ENCODE results near the gene CDH26.
A peak's percentile ranks its signal among the peaks of the same experiment; 100 is the strongest.

CDH26 gene

DNA sequence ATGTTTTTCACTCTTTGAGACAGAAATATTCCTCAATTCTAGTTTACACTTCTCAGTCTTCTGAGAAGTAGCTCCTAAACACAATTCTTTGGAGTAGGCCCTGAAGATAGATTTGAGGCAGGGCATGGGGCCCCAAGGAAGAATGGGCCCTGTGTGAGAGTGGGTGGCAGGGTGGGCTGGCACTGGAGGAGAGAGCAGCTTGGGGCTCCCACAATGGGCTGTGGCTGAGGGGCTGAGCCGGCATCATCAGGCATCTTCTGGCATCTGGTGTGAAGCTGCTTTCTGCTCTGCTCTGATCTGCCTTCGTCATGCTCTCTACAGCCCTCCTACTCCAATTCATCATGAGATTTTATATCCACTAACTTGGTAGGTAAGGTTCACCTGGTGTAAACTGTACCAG lies 88.2 kb downstream of the CDH26 start:
- DNase-seq (ENCODE audit: low read depth in 2 of 2): no peak

DNA sequence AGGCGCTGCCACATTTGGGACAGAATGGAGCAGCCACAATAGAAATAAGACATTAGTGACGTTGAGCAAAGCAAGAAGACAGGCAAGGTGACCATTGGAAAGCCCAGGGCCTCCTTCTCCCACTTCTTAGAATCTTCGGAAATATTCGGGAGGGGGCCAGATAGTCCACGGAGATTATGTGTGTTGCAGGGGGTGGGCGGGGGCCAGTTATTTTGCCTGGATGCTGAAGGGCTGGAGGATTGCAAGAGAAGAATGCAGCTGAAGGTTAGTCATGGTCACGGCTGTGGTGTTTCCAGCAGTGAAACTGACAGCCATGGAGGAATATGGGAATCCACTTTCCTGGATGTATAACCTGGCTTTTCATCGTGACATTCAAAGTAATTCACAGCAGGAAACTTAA lies 88.6 kb downstream of the CDH26 start:
- no peak for DNase-seq (ENCODE audit: low read depth in 2 of 2)

DNA sequence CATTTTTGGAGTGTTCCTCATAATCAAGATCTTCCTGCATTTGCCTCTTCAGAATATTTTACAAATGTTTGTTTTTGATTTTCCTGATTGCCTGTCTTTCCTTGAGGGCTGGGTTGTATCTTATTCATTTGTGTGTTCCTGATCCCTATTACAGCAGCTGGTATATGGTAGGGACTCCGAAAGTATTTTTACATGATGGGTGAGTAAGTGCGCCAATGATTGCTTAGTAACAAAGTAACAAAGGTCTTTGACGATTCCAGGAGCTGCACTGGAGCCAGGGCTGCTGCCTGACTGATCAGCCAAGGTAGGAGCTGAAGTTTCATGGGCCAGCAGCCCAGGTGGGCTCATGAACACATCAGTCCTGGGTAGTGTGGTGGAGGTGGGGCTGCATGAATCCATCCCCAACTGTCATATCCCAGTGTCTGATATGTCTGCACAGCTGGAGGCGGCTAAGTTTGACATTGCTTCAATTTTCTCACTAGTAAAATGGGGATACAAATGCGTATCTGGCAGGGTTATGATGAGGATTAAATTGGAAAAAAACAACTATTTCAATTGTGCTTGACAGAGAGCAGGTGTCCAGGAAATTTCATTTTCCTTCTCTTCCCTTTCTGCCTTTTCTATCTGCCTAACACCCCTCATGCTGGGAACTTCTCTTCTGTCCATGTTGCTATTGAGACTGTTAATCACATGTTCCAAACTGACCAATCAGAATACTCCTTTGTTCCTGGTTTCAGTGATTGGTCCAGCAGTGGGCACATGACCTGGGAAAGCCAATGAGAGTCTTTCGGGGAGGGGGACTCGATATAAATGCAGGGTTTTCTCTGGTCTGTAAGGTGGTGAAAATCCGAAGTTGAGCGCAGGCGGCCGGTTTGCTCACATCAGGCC lies 90.7 kb downstream of the CDH26 start:
- no peak for DNase-seq (ENCODE audit: low read depth in 2 of 2)

DNA sequence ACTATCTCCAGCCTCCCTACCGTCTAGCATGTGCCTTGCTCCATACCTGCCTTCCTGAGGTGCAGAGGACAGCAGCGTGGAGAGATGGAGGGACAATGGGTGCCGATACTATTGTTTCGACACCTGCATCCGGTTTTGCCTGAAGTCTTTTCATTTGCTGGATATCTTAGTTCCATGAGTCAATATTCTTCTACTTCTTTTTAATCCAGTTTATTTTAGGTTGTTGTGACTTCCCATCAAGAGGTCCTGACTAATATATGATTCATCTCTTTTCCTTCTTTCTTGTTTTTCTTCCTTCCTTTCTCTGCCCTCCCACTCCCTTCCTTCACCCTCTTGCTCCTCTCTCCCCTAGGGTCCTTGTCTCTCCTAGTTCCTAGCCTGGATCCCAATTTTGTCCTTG lies 91.4 kb downstream of the CDH26 start:
- no peak for DNase-seq (ENCODE audit: low read depth in 2 of 2)

DNA sequence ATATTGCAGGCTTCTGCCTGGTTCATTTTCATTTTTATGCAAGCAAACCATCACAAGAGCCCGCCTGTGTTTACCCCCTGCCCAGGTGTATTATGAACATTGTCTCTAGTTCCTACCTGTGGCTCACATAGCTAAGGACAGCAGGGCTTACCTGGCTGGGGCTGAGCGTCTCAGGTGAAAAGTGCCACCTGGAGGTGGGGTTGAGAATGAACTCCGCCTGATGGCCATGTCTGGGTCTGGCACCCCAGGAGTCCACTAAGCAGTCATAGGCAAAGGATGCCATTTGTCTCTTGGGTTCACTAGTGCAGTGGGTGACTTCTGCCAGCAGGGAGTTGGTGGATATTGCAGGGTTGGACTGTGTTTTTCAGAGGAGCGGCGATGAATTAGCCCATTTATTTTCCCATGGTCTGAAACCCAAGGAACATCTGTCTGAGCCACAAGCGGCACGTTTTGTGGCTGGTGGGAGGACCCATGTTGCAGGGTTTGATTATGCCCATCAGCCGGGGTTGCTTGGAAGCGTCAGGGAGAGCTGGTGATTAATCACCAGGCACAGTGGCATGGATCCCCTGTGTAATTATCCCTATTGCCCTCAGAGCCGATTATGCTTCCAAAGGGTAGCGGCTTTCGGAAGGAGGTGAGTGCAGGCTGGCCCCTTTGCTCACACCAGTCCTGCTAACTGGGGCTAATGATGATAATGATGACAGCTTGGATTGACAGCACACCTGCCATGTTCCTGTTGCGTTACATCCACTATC lies 92.1 kb downstream of the CDH26 start:
- no peak for DNase-seq (ENCODE audit: low read depth in 2 of 2)

DNA sequence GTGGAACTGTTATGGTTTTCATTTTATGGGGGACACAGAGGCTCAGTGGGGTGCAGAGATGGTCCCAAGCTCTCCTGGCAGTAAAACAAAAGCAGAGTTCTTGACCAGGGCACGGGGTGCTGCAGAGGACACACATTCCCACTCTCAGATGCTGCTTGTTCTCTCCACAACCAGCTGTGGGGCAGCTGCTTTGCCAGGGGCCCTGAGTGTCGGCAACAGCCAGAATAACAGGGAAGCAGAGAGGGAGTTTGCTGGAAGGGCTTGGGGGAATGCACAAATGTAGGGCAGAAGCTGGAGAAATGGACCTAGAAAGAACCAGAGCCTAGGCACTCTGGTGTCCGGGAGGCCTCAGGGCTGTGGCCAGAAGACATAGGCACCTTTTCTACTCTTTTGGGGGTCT lies 93.7 kb downstream of the CDH26 start:
- DNase-seq (ENCODE audit: low read depth in 2 of 2): no peak

DNA sequence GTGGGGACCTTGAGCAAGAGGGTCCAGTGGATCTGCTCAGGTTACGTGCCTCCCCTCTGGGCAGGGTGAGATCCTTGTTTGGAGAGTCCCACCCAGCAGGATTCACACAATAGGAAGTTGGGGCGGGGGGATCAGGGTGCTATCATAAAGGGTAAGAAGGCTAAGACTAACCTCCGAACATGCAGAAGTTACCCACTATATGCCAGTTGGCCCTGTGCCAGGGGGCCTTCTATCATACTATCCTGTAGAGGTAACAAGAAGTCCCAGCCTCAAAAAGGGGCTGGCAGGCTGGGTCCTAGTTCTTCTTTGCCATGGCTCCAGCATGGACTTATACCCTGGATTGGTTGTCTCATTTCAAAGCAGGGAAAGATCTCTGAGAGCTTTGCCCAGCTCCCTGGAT lies 94.1 kb downstream of the CDH26 start:
- no peak for DNase-seq (ENCODE audit: low read depth in 2 of 2)

DNA sequence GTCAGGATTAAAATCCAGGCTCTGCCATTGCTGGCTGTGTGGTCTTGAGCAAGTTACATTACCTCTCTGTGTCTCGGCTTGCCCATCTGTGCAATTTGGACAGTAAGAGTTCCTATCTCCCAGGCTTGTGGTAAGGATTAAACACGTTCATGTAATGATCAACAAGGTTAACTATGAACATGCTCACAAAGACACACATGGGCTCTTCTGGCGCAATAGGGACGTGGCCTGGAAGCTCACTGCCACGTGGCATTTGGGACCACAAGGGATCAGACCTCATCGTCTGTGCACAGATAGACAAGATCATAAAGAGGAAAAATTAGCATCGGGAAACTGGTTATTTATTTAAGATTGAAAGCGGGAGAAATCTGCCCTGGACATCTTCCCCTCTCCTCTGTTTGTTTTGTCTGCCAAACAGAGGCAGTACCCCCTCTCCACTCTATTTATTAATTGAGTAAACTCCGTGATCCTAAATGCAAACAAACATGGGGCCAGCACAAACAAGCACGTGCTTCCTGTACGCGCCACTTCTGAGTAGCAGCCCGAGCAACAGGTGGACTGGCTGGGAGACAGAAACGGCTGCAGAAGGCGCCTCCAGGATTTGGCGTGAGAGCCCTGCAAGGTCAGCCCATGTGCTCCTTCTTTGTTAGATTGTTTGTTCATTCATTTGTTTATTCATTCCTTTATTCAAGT lies 95.0 kb downstream of the CDH26 start:
- no peak for DNase-seq (ENCODE audit: low read depth in 2 of 2)

DNA sequence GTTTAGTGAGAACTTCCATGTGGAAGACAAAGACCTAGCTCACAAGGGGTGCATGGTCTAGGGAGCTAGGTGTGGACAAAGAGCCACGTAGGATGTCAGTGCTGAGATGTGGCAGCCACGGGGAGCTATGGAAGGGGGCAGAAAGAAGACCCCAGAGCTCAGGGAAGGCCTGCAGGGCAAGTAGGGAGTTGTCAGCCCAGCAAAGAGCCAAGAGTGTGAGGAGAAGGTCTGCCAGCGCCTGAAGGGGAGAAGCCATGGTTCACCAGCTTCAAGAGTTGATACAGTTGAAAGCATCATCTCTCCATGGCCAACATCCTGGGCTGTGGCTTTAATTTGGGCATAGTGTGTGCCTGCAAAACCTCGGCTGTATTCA lies 95.6 kb downstream of the CDH26 start:
- DNase-seq (ENCODE audit: low read depth in 2 of 2): no peak

DNA sequence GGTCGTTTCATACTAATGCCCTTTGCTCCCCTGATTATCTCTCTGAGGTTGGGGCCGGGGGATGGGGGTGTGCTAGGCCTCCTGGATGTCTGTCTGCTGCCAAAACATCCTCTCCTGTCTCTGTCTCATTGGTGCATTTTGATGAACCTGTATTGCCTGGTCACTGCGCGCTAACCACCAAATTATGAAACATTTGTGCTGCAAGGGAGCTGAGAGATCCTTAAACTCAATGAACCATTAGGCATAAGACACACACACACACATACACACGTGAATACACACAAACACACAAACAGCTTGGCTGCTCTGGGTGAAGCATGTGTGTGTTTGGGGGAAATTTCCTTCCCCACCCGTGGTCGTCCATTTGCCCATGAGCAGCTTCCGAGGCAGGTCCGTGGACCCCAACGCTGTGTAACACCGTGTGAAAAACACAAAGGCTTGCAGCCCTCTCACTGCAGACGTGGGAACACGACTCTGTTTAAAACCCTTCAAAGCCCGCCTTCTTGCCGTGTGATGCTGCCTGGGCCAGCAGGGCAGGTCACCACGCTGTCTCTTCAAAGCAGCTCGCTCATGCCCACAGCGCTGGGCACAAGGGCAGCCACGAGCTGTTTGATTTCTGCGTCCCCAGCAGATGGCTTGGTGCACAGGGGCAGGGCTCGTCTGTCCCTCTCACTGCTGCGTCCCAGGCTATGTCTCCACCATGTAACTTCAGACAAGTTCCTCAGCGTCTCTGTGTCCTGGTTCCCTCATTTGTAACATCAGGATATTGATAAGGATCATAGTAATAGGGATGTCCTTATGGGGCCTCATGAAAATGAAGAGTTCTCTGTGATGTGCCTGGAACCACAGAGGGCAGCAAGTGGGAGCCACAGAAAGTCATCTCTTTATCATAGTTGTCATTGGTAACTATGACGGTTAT lies 96.8 kb downstream of the CDH26 start:
- DNase-seq (ENCODE audit: low read depth in 2 of 2): no peak

DNA sequence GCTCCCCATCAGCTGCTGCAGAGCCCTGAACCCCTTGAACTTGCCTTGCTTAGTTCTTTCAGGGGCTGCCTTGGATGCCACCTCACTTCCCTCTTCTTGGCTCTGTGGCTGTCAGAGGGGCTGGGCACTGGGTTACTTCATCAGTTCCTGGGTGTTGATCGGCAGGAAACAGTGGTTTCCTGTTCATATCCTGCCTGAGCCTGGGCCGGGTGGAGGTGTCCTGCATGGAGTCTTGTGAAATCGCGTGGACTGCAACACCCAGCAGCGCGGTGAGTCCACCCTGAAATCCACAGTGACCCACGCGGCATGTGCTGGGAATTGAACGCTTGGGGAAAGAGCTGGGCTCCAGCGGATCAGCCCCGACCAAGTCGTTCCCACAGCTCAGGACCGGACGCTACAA lies 97.5 kb downstream of the CDH26 start:
- DNase-seq (ENCODE audit: low read depth in 2 of 2): no peak

DNA sequence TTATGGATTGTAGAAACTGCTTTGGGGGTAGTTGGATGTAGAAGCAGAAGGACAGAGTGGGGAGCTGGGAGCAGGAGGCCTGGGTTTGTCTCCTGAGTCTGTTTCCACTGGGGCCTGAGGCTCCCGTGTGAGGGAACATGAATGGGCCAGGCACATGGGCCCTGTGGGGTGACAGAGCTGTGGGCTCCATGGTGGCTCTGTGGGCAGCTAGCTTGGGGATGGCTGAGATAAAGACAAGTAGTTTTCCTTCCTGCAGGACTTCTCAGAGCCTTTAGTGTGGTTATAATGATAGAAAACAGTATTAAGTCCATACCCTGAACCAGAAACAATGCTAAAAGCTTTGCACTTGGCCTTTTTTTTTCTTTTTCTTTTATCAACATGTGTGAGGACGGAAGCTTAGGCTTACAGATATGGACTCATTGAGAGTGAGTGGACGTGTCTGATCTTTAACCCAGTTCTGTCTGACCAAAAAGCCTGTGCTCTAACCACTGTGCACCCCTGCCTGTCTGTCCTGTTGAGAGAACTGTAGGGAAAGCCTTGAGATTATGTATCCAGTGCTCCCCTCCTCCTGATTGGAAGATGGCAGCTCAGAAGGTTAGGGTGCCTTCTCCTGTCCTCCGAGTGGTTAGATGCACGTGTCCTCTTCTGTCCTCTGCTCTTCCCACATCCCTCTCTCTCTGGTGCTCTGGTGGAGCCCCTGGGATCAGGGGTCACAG lies 98.3 kb downstream of the CDH26 start:
- DNase-seq (ENCODE audit: low read depth in 2 of 2): no peak

DNA sequence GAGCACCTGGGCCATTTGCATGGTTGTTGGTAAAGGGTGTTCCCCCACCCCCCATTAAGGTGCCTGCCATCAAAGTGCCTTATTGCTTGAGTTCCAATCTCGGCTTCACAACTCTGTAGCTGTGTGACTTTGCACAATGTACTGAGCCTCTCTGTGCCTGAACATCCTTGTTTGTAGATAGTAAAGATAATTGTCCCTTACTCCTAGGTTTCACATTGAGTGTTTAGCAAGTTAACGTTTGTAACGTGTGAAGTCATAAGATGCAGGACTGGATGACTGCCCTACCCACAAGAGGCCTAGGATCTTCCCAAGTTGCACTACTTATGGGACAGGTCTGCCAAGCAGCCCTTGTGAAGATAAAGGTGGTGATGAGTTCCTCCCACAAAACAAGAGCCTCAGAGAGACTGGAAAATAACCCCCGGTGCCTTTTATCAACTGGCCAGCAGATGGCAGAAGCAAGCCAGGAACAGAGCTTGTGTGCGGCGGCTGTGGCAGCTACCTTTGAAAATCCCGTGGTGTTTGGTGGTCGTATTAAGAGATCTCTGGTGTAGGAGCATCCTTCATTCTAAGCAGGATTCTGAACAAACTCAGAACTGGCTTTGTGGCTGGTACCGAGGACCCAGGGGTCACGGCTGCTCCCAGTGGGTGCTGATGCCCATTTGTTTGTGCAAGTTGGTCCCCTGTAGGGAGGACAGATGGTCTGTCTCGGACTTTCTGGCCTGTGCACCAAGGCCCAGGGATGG lies 99.1 kb downstream of the CDH26 start:
- peak; percentile 62 to 64 for DNase-seq (ENCODE audit: low read depth in 2 of 2)

DNA sequence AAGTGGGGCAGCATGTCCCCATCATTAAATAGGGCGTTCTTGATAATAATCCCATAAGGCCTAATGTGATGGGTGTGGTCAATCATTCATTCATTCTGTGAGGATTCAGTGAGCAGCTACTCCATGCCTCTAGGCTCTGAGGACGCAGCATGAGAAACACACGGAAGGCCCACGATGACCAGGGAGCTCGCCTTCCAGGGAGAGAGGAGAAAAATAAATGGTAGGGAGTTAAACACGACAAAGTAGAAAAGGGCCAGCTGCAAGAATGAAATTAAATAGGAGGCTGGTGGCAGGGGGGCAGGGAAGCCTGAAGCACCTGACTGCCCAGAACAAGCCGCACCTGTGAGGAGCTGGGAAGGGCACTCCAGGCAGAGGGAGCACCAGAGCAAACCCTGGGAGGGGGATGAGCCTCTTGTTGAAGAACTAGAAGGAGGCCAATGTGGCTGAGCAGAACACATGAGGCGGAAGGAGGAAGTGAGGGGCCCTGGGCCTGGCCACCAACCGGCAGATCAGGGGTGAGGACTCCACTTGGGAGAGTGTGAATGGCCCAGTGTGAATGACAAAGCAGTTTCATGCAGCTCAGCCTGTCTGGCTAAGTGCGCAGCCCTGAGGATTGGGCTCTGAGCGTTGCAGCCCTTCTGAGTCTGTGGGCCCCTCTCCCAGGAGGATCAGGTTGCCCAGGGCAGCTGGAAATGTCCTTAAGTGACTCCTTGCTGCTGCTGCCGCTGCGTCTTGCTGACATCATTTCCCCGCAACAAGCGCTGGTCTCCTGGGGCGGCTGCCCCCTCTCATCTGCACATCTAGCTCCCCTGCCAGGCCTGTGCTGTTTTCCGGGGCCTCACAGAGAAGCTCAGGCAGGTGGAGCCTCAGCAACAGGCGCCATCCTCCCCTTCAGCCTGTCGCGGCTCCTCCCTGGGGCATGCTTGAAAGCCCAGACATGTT lies 99.9 kb downstream of the CDH26 start:
- DNase-seq (ENCODE audit: low read depth in 2 of 2): peak; percentile 58 to 64

DNA sequence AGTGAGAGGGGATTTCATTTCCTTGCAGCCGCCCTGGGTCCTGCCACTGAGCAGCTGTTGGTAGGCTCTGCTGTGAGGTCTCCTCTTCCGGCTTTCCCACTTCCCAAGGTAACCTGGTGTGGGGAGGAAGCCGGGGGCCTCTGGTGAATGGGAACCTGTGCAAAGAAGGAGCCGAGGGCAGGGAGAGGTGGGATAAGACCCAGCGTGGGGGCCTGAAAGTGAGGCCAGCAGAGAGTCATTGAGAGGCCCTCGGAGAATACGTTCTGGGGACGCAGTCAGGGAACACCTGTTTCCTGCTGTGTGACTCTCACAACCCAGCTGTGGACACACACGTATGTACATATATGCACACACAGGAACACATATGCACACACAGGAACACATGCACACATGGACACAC lies 100.7 kb downstream of the CDH26 start:
- no peak for DNase-seq (ENCODE audit: low read depth in 2 of 2)

DNA sequence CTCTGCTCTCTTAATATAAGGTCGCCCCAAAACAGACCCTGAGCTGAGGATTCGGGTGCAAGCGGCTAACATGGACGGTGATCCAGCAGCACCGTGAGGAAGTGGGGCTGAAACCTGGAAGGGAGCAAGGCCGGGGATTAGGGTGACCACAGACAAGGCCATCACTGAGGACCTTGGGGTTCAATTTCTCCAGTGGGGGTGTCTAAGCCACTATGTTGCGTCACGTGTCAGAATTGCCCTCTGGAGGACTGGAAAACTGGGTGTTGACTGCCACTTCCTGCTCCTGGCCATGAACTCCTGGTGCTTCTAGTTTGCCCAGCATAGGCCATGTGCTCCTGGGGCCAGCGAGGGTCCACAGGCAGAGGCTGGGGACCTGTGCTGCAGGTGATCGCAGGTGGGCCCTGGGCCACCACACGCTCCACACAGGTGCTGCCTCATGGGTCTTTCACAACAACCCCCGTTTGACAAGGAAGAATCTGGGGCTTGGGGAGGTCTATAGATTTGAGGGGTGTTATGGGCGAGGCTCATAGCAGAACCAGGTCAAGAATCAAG lies 101.9 kb downstream of the CDH26 start:
- no peak for DNase-seq (ENCODE audit: low read depth in 2 of 2)

DNA sequence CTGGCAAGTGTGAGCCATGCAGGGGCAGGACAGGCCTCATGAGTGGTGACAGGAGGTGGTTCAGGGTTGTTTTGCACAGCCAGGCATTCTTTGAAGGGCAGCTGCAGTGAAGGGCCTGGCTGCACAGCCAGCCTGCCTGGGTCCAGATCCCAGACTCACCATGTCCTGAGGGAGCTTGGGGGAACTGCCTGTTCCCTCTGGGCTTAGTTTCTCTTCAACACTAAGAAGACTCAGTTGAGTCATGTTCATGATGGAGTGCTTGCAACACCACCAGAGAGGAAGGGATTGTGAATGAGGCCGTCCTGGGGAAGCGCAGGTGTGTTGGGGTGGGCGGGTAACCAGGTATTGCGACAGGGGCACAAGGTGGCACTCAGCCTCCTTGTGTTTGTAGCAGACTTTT lies 102.4 kb downstream of the CDH26 start:
- no peak for DNase-seq (ENCODE audit: low read depth in 2 of 2)

DNA sequence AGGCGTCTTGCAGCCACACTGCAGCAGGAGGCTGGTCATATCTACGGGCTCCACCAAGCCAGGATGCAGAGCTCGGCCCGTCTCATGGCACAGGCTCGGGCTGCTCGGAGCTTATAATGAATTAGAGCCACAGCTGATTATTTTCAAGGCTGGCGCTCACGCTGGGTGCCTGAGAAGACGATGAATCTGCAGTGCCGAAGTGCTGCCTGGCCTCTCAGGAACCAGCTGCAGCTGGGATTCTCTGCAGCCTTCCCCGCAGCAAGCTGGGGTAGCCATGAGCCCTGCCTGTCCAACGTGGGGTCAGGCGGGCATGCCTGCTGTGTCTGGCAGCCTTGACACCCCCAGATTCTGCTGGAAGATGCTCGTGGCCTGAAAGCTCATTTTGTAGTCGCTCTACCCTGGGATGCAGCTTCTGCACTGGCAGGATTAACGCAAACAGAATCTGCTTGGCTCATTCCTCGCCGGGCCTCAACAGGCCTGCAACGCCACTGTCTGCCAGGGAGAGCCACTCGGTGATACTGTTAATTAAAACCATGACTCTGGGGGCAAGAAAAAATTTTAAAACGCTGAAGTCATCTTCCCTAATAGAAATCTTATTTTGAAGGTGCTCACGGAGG lies 104.3 kb downstream of the CDH26 start:
- DNase-seq (ENCODE audit: low read depth in 2 of 2): no peak

All from fibroblast of skin of left quadriceps (primary cell).